Measurements from ENCODE around the gene GALC.

GALC gene

GRCh38 chr14:87892763-87893162 lies 100.2 kb downstream of the GALC start:
- no peak for ATAC-seq
- peaks cover 21% of the 10 kb centered on the region for H3K27me3 Mint-ChIP-seq
- H3K4me1 Mint-ChIP-seq: no peaks in the 10 kb centered on the region
- H3K9me3 Mint-ChIP-seq: no peaks in the 10 kb centered on the region
- no peak overlapping the region for H3K27ac Mint-ChIP-seq
- DNase-seq: no peak
- no peak overlapping the region for H3K4me3 Mint-ChIP-seq

DNA sequence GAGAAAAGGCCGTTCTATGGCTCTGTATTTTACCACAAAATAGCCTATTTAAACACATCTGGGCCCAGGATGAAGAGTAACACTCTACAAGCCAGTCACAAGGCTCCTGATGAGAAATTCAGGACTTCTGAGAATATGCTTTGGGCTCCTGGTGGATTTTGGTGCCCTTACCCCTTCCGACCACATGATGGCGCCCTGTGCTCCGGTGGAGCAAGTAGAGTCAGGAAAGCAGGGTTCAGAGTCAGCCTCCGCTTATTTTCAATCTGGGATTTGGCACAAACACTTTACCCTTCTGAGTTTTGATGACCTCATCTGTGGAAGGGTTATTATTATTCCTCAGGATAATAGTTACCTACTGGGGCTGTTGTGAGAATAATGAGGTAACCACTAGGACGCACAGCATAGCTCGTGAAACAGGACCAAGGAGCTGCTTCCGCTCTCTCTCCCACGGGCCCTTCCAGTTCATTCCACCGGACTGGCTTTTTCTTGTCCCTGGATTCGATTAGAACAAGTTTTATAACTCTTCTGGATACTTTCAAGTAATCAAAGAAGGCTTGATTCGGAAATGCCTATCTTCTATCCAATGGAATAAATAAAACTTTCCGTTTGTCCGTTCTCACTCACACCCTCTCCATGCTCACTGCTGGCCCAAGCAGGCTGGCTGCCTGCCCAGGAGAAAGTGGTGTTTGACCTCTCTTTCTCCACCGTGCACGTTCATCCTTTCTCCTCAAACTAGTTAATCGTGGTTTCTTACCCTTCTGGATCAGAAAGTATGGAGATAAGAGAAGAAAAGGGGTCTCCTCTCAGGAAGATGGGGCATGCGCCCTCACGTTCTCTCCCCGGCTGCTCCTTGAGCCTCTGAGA lies 104.6 kb downstream of the GALC start:
- ATAC-seq (no peak), DNase-seq (peak in 1 of 2 donors; percentile 23)
- Mint-ChIP-seq H3K27ac (no peak overlapping the region), H3K27me3 (peaks cover 27% of the 10 kb centered on the region), H3K4me1 (no peaks in the 10 kb centered on the region), H3K4me3 (no peak overlapping the region), H3K9me3 (no peaks in the 10 kb centered on the region)

DNA sequence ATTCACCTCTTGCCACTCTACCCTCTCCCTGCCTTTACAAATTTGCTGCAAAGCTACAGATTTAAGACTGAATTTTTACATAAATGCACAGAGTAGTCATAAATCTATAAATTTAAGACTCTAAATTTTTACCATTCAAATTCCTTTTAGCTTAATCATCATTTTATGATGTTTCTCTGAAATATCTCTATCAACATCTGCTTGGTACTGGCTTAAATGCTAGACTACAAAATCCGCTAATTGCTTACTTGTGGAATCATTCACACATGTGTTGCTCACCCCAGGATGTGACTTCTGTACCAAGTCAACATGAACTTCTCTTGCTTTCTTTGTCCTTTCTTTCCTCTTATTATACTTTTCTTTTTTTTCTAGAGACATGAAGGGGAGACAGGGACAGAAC lies 109.2 kb downstream of the GALC start:
- H3K27me3 Mint-ChIP-seq: peaks cover 34% of the 10 kb centered on the region
- DNase-seq (no peak), ATAC-seq (no peak)
- H3K4me3 Mint-ChIP-seq: no peak overlapping the region
- H3K4me1 Mint-ChIP-seq: no peaks in the 10 kb centered on the region
- H3K9me3 Mint-ChIP-seq: no peaks in the 10 kb centered on the region
- no peak overlapping the region for H3K27ac Mint-ChIP-seq
